ENCODE data around the gene SERINC5. TPM values are rescaled to one million over a fixed set of nuclear protein-coding genes. Genes with fewer than 3 reads are reported as not detected.

Gene SERINC5
- total RNA-seq, 4 donors from 2014 or later = 19.5 to 32.8 (median 25.6) TPM

- no peak for ATAC-seq (ENCODE audit: low FRiP score)
- no peak for TF ChIP-seq CTCF (IDR thresholded peaks at IDR 0.05)
- DNase-seq (ENCODE audit: low spot score) = no peak
Observed at GRCh38 chr5:80219391-80219790, 36.5 kb downstream of the SERINC5 start.

- no peak for ATAC-seq (ENCODE audit: low FRiP score)
- TF ChIP-seq CTCF (IDR thresholded peaks at IDR 0.05) = no peak
- no peak for DNase-seq (ENCODE audit: low spot score)
Observed at GRCh38 chr5:80217667-80218066, 38.2 kb downstream of the SERINC5 start.

- ATAC-seq (ENCODE audit: low FRiP score) = peak; percentile 49
- DNase-seq (ENCODE audit: low spot score) = no peak
- TF ChIP-seq CTCF (IDR thresholded peaks at IDR 0.05) = no peak
Observed at GRCh38 chr5:80216753-80217596, 38.9 kb downstream of the SERINC5 start.

GRCh38 chr5:80216096-80216495, 39.8 kb downstream of the SERINC5 start:
- no peak for TF ChIP-seq CTCF (IDR thresholded peaks at IDR 0.05)
- ATAC-seq (ENCODE audit: low FRiP score) (no peak), DNase-seq (ENCODE audit: low spot score) (no peak)

- no peak for TF ChIP-seq CTCF (IDR thresholded peaks at IDR 0.05)
- DNase-seq (ENCODE audit: low spot score) = no peak
- ATAC-seq (ENCODE audit: low FRiP score) = no peak
Observed at GRCh38 chr5:80215523-80215922, 40.3 kb downstream of the SERINC5 start.

GRCh38 chr5:80213466-80213865, 42.4 kb downstream of the SERINC5 start:
- no peak for ATAC-seq (ENCODE audit: low FRiP score)
- TF ChIP-seq CTCF (IDR thresholded peaks at IDR 0.05) = no peak

GRCh38 chr5:80212171-80212667, 43.6 kb downstream of the SERINC5 start:
- ATAC-seq (ENCODE audit: low FRiP score) = no peak
- no peak for DNase-seq (ENCODE audit: low spot score)

More at GRCh38 chr5:80213466-80213865, 42.4 kb downstream of the SERINC5 start:
- no peak for DNase-seq (ENCODE audit: low spot score)

More at GRCh38 chr5:80212171-80212667, 43.6 kb downstream of the SERINC5 start:
- no peak for TF ChIP-seq CTCF (IDR thresholded peaks at IDR 0.05)

Measured in omental fat pad (tissue), 4 donors.